Activated CD8-positive, alpha-beta memory T cell treated with anti-CD3 and anti-CD28 coated beads for 4 hours (primary cell): ENCODE data around the gene PCDHGB4.
"Not testable (repeated sequence)": the region's sequence is repeated elsewhere in the genome, so short reads cannot be mapped to it uniquely, and the experiment has no call there.

ENCODE experiments used
- DNase-seq, 2 donors: peaks; one replicate each; pipeline ENCODE4 v3.0.0-alpha.2; 2020; ENCODE audit warnings: low read depth in 2 of 2

The PCDHGB4 gene

DNA sequence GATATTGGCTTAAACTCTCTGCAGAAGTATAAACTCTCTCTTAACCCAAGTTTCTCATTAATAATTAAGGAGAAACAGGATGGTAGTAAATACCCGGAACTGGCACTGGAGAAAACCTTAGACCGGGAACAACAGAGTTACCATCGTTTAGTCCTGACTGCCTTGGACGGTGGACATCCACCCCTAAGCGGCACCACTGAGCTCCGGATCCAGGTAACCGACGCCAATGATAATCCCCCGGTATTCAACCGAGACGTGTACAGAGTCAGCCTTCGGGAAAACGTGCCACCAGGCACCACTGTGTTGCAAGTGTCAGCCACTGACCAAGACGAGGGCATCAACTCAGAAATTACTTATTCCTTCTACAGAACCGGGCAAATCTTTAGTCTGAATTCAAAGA is 11.1 kb downstream of the PCDHGB4 start:
- no peak for DNase-seq

DNA sequence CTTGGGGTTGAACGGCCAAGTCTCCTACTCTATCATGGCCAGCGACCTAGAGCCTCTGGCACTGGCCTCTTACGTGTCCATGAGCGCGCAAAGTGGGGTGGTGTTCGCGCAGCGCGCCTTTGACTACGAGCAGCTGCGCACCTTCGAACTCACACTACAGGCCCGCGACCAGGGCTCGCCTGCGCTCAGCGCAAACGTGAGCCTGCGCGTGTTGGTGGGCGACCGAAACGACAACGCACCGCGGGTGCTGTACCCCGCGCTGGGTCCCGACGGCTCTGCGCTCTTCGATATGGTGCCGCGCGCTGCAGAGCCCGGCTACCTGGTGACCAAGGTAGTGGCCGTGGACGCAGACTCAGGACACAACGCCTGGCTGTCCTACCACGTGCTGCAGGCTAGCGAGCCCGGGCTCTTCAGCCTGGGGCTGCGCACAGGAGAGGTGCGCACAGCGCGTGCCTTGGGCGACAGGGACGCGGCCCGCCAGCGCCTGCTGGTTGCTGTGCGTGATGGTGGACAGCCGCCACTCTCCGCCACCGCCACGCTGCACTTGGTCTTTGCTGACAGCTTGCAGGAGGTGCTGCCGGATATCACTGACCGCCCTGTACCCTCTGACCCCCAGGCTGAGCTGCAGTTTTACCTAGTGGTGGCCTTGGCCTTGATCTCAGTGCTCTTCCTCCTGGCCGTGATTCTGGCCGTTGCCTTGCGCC is 12.2 kb downstream of the PCDHGB4 start:
- no peak for DNase-seq

DNA sequence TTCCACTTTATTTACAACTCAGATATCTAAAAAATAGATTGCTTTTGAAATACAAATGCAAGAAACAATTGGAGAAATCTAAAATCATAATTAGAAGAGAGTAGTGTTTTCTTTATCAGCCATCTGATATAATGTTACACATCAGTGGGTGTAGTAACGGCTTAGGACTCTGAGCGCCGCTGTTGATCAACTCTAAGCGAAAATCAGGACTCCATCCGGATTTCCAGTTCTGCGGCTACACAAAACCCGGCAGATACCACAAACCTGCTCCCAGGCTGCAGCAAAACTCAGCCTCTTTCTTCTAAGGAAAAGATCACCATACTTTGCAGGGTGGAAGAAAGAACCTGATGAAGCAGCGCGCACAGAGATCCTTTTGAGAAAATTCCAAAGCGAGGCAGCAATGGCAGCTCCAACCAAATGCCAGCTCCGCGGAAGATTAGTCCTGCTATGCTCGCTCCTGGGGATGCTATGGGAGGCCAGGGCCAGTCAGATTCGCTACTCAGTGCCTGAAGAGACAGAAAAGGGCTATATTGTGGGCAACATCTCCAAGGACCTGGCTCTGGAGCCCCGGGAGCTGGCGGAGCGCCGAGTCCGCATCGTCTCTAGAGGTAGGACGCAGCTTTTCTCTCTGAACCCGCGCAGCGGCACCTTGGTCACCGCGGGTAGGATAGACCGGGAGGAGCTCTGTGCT is 15.2 kb downstream of the PCDHGB4 start, which contains the start of gene PCDHGA9:
Gene PCDHGA9 (plus strand): TSS at position 226 of the 691 bp plus-strand sequence. CDS start 175 bp downstream, at position 401.
- DNase-seq: no peak

DNA sequence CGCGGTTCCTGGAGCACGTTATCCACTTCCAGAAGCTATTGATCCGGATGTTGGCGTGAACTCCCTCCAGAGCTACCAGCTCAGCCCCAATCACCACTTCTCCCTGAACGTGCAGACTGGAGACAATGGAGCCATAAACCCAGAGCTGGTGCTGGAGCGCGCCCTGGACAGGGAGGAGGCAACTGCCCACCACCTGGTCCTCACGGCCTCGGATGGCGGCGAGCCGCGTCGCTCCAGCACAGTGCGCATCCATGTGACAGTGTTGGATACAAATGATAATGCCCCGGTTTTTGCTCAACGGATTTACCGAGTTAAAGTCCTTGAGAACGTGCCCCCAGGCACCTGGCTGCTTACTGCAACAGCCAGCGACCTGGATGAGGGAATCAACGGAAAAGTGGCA is 15.9 kb downstream of the PCDHGB4 start:
- DNase-seq: no peak

DNA sequence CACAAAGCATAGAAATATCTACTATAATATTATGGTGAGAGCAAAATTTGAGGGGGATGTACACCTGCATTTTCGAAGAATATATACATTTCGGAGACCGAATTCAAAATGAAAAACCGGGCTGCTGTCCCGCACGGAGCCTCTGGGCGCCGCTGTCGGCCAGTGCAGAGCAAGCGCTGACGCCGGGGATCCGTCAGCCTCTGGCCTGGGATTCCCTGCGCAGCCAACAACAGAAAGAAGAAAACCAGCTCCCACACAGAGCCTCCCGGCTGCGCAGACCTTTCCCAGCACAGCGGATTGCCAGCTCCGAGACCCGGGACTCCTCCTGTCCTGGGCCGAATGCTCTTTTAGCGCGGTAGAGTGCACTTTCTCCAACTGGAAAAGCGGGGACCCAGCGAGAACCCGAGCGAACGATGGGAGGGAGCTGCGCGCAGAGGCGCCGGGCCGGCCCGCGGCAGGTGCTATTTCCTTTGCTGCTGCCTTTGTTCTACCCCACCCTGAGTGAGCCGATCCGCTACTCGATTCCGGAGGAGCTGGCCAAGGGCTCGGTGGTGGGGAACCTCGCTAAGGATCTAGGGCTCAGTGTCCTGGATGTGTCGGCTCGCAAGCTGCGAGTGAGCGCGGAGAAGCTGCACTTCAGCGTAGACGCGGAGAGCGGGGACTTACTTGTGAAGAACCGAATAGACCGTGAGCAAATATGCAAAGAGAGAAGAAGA is 20.4 kb downstream of the PCDHGB4 start, which contains the start of gene PCDHGB6:
Gene PCDHGB6 (plus strand): TSS at position 232 of the 716 bp plus-strand sequence. CDS start 182 bp downstream, at position 414.
- not testable (repeated sequence) for DNase-seq

DNA sequence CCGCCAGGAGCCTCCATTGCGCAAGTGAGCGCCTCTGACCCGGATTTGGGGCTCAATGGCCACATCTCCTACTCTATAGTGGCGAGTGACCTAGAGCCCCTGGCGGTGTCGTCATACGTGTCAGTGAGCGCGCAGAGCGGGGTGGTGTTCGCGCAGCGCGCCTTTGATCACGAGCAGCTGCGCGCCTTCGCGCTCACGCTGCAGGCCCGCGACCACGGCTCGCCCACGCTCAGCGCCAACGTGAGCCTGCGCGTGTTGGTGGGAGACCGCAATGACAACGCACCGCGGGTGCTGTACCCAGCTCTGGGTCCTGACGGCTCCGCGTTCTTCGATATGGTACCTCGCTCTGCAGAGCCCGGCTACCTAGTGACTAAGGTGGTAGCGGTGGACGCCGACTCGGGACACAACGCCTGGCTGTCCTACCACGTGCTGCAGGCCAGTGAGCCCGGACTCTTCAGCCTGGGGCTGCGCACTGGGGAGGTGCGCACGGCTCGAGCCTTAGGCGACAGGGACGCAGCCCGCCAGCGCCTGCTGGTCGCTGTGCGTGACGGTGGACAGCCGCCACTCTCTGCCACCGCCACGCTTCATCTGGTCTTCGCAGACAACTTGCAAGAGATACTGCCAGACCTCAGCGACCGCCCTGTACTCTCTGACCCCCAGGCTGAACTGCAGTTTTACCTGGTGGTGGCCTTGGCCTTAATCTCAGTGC is 22.3 kb downstream of the PCDHGB4 start:
- no peak for DNase-seq

DNA sequence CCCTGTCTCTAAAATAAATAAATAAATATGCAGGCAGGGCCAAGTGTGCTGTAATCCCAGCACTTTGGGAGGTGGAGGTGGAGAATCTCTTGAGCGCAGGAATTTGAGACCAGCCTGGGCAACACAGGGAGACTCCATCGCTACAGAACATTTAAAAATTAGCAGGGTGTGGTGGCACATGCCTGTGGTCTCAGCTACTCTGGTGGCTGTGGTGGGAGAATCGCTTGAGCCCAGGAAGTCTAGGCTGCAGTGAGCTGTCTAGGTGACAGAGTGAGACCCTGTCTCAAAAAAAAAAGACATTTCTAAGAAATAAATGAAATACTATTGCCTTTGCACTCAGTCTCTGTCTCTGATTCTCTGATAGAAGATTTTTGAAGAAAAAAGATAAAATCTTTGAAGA is 24.1 kb downstream of the PCDHGB4 start:
- DNase-seq: no peak

DNA sequence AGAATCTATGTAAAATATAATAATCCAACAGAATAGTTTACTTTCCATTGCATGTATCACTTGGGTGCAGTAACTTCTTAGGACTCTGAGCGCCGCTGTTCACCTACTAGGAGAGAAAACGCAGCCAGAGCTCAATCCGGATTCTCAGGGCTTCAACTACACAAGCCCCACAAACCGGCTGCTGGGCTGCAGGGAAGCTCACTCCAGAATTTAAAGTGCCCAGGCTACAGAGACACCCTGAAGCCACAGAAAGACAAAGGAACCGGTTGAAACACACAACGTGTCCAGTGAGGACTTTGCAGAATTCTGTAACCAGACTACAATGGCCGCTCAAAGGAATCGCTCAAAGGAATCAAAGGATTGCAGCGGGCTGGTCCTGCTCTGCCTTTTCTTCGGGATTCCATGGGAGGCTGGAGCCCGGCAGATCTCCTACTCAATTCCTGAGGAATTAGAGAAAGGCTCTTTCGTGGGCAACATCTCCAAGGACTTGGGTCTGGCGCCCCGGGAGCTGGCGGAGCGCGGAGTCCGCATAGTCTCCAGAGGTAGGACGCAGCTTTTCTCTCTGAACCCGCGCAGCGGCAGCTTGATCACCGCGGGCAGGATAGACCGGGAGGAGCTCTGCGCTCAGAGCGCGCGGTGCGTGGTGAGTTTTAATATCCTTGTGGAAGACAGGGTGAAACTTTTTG is 25.5 kb downstream of the PCDHGB4 start, which contains the start of gene PCDHGA10:
Gene PCDHGA10 (plus strand): TSS at position 134 of the 686 bp plus-strand sequence. CDS start 189 bp downstream, at position 323.
- peak in 1 of 2 donors; percentile 38 for DNase-seq

DNA sequence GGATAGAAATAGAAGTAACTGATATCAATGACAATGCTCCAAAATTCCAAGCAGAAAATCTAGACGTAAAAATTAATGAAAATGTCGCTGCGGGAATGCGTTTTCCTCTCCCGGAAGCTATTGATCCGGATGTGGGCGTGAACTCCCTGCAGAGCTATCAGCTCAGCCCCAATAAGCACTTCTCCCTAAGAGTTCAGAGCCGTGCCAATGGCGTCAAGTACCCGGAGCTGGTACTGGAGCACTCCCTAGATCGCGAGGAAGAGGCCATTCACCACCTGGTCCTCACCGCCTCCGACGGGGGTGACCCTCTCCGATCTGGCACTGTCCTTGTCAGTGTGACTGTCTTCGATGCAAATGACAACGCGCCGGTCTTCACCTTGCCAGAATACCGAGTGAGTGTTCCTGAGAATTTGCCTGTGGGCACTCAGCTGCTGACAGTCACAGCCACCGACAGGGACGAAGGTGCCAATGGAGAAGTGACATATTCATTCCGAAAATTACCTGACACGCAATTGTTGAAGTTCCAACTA is 26.1 kb downstream of the PCDHGB4 start:
- no peak for DNase-seq

DNA sequence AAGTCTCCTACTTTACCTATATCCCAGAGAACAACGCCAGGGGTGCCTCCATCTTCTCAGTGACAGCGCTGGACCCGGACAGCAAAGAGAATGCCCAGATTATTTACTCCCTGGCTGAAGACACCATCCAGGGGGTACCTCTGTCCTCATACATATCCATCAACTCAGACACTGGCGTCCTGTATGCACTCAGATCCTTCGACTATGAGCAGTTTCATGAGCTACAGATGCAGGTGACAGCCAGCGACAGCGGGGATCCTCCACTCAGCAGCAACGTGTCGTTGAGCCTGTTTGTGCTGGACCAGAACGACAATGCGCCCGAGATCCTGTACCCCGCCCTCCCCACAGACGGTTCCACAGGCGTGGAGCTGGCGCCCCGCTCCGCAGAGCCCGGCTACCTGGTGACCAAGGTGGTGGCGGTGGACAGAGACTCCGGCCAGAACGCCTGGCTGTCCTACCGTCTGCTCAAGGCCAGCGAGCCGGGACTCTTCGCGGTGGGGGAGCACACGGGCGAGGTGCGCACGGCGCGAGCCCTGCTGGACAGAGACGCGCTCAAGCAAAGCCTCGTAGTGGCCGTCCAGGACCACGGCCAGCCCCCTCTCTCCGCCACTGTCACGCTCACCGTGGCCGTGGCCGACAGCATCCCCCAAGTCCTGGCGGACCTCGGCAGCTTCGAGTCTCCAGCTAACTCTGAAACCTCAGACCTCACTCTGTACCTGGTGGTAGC is 27.2 kb downstream of the PCDHGB4 start:
- not testable (repeated sequence) for DNase-seq

DNA sequence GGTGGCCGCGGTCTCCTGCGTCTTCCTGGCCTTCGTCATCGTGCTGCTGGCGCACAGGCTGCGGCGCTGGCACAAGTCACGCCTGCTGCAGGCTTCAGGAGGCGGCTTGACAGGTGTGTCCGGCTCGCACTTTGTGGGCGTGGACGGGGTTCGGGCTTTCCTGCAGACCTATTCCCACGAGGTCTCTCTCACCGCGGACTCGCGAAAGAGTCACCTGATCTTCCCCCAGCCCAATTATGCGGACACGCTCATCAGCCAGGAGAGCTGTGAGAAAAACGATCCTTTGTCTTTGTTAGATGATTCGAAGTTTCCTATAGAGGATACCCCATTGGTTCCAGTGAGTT is 27.7 kb downstream of the PCDHGB4 start:
- DNase-seq: not testable (repeated sequence)

DNA sequence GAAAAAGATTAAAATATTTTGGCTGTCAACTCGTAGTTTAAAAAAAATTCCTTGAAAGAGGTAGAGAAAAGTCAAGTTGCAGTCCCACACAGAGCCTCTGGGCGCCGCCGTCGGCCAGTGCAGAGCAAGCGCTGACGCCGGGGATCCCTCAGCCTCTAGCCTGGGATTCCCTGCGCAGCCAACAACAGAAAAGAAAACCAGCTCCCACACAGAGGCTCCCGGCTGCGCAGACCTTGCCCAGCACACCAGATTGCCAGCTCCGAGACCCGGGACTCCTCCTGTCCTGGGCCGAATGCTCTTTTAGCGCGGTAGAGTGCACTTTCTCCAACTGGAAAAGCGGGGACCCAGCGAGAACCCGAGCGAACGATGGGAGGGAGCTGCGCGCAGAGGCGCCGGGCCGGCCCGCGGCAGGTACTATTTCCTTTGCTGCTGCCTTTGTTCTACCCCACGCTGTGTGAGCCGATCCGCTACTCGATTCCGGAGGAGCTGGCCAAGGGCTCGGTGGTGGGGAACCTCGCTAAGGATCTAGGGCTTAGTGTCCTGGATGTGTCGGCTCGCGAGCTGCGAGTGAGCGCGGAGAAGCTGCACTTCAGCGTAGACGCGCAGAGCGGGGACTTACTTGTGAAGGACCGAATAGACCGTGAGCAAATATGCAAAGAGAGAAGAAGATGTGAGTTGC is 30.1 kb downstream of the PCDHGB4 start, which contains the start of gene PCDHGB7:
Gene PCDHGB7 (plus strand): TSS at position 184 of the 679 bp plus-strand sequence. CDS start 183 bp downstream, at position 367.
- not testable (repeated sequence) for DNase-seq

DNA sequence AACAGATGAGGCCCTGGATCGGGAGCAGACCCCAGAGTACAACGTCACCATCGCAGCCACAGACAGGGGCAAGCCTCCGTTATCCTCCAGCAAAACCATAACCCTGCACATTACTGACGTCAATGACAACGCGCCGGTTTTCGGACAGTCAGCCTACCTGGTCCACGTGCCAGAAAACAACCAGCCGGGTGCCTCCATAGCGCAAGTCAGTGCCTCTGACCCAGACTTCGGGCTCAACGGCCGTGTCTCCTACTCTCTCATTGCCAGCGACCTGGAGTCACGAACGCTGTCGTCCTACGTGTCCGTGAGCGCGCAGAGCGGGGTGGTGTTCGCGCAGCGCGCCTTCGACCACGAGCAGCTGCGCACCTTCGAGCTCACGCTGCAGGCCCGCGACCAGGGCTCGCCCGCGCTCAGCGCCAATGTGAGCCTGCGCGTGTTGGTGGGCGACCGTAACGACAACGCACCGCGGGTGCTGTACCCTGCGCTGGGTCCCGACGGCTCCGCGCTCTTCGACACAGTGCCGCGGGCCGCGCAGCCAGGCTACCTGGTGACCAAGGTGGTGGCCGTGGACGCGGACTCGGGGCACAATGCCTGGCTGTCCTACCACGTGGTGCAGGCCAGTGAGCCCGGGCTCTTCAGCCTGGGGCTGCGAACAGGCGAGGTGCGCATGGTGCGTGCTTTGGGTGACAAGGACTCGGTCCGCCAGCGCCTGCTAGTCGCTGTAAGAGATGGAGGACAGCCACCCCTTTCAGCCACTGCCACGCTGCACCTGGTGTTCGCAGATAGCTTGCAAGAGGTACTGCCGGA is 31.8 kb downstream of the PCDHGB4 start:
- no peak for DNase-seq

DNA sequence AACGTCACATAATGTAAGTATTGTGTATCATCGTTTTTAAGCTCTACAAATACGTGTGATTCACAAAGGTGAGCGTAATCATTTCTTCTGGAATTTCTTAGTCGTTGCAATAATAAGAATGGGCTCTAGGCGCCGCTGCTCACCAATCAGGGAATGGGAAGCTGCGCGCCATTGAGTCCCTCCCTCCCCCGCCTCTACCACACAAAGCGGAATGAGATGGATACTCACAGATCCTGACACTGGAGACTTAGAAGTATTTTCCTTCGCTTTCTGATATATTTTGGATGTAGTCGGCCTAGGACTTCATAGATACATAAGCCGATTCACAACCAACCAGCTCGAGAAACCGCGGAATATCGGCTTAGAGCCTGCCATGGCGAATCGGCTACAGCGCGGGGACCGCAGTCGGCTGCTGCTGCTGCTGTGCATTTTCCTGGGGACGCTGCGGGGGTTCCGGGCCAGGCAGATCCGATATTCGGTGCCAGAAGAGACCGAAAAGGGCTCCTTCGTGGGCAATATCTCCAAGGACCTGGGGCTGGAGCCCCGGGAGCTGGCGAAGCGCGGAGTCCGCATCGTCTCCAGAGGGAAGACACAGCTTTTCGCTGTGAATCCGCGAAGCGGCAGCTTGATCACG is 33.5 kb downstream of the PCDHGB4 start, which contains the start of gene PCDHGA11:
Gene PCDHGA11 (plus strand): TSS at position 197 of the 634 bp plus-strand sequence. CDS start 177 bp downstream, at position 374.
- no peak for DNase-seq

DNA sequence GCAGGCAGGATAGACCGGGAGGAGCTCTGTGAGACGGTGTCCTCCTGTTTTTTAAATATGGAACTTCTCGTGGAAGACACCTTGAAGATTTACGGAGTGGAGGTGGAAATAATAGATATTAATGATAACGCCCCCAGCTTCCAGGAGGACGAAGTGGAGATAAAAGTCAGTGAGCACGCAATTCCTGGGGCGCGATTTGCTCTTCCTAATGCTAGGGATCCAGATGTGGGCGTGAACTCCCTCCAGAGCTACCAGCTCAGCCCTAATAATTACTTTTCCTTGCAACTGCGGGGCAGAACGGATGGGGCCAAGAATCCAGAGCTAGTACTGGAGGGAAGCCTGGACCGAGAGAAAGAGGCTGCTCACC is 34.0 kb downstream of the PCDHGB4 start:
- no peak for DNase-seq

DNA sequence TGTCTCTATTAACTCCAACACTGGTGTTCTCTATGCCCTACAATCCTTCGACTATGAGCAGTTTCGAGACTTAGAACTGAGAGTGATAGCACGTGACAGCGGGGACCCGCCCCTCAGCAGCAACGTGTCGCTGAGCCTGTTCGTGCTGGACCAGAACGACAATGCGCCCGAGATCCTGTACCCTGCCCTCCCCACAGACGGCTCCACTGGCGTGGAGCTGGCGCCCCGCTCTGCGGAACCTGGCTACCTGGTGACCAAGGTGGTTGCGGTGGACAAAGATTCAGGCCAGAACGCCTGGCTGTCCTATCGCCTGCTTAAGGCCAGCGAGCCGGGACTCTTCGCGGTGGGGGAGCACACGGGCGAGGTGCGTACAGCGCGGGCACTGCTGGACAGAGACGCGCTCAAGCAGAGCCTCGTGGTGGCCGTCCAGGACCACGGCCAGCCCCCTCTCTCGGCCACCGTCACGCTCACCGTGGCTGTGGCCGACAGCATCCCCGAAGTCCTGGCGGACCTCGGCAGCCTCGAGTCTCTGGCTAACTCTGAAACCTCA is 35.3 kb downstream of the PCDHGB4 start:
- DNase-seq: no peak

DNA sequence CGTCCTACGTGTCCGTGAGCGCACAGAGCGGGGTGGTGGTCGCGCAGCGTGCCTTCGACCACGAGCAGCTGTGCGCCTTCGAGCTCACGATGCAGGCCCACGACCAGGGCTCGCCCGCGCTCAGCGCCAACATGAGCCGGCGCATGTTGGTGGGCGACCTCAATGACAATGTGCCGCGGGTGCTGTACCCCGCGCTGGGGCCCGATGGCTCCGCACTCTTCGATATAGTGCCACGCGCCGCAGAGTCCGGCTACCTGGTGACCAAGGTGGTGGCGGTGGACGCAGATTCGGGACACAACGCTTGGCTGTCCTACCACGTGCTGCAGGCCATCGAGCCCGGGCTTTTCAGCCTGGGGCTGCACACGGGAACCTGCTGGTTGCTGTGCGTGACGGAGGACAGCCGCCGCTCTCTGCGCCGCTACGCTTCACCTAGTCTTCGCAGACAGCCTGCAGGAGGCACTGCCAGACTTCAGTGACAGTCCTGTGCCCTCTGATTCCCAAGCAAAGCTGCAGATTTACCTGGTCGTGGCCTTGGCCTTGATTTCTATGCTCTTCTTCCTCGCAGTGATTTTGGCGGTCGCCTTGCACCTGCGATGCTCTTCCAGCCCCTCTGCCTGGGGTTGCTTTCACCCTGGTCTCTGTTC is 40.4 kb downstream of the PCDHGB4 start:
- DNase-seq: no peak
